WTC11 (cell line): ENCODE data around the gene CHST7. TPM values are rescaled to one million over a fixed set of nuclear protein-coding genes. Genes with fewer than 3 reads are reported as not detected.
A peak's percentile ranks its signal among the peaks of the same experiment; 100 is the strongest.

Experiments
- ATAC-seq: fragments of 200-7000 bp; cut with Tn5 transposase; 2 replicates; pipeline ENCODE4 v1.10.0; 2021; ENCODE audit warnings: mild to moderate bottlenecking, moderate library complexity
- CTCF ChIA-PET: fragments of 300-600 bp; sonication (Branson Sonifier 250); formaldehyde crosslinking; loops from one replicate; lab custom pipeline; 2021; ENCODE audit warnings: antibody characterized with exemption; lab: Charles Lee
- POLR2A ChIA-PET: fragments of 350-600 bp; sonication (Branson Sonifier 250); formaldehyde crosslinking; loops from one replicate; lab custom pipeline; 2021; ENCODE audit warnings: antibody characterized with exemption; lab: Charles Lee
- DNase-seq: peaks from one replicate; pipeline ENCODE4 v3.0.0; 2021; ENCODE audit warnings: low spot score
- H3K27ac Mint-ChIP-seq: 2 replicates; pipeline ENCODE4 v1.8.0; 2021; ENCODE audit warnings: mixed read lengths
- H3K27me3 Mint-ChIP-seq: 2 replicates; pipeline ENCODE4 v1.8.0; 2021; ENCODE audit warnings: low read depth, mild to moderate bottlenecking, moderate library complexity, mixed read lengths
- H3K36me3 Mint-ChIP-seq: 2 replicates; pipeline ENCODE4 v1.8.0; 2021; ENCODE audit warnings: mixed read lengths
- H3K4me1 Mint-ChIP-seq: 2 replicates; pipeline ENCODE4 v1.8.0; 2022; ENCODE audit warnings: mixed read lengths
- H3K4me3 Mint-ChIP-seq: 2 replicates; pipeline ENCODE4 v1.8.0; 2021; ENCODE audit warnings: mild to moderate bottlenecking, moderate library complexity, mixed read lengths
- H3K9me3 Mint-ChIP-seq: 2 replicates; pipeline ENCODE4 v1.8.0; 2021; ENCODE audit warnings: mixed read lengths
- CBFB ChIP-seq: sonication (generic); formaldehyde crosslinking; IDR thresholded peaks from 2 replicates; pipeline ENCODE4 v1.8.1; 2022; ENCODE audit warnings: mild to moderate bottlenecking, low read depth, missing genetic modification reagents
- CREB1 ChIP-seq: sonication (generic); formaldehyde crosslinking; IDR thresholded peaks from 2 replicates; pipeline ENCODE4 v1.8.0; 2023; ENCODE audit warnings: mild to moderate bottlenecking, missing genetic modification reagents
- GTF2I ChIP-seq: fragments of 250-450 bp; sonication (Bioruptor Pico); conservative IDR thresholded peaks from 2 replicates; pipeline ENCODE4 v1.4.0; 2021; ENCODE audit warnings: mild to moderate bottlenecking
- HMGXB4 ChIP-seq: sonication (generic); formaldehyde crosslinking; IDR thresholded peaks from 2 replicates; pipeline ENCODE4 v1.8.1; 2023; ENCODE audit warnings: mild to moderate bottlenecking, moderate library complexity, missing genetic modification reagents
- IRF2 ChIP-seq: sonication (generic); formaldehyde crosslinking; IDR thresholded peaks from 2 replicates; pipeline ENCODE4 v1.8.0; 2022; ENCODE audit warnings: low read depth, missing genetic modification reagents, borderline replicate concordance
- JAZF1 ChIP-seq: fragments of 250-450 bp; sonication (Bioruptor Pico); IDR thresholded peaks from 2 replicates; pipeline ENCODE4 v1.9.0; 2021; ENCODE audit warnings: moderate library complexity, mild to moderate bottlenecking, inconsistent platforms
- KAT7 ChIP-seq: sonication (generic); formaldehyde crosslinking; IDR thresholded peaks from 2 replicates; pipeline ENCODE4 v1.8.1; 2023; ENCODE audit warnings: missing genetic modification reagents, mild to moderate bottlenecking, borderline replicate concordance
- MYBL2 ChIP-seq: sonication (generic); formaldehyde crosslinking; IDR thresholded peaks from 2 replicates; pipeline ENCODE4 v1.8.1; 2023; ENCODE audit warnings: mild to moderate bottlenecking, moderate library complexity, missing genetic modification reagents
- NFE2L1 ChIP-seq: sonication (generic); formaldehyde crosslinking; IDR thresholded peaks from 2 replicates; pipeline ENCODE4 v1.8.1; 2023; ENCODE audit warnings: missing genetic modification reagents
- PRRX2 ChIP-seq: fragments of 250-450 bp; sonication (Bioruptor Pico); IDR thresholded peaks from 2 replicates; pipeline ENCODE4 v1.8.0; 2021; ENCODE audit warnings: mild to moderate bottlenecking
- TCF7 ChIP-seq: sonication (generic); formaldehyde crosslinking; IDR thresholded peaks from 2 replicates; pipeline ENCODE4 v1.8.0; 2022; ENCODE audit warnings: mild to moderate bottlenecking, low read depth, missing genetic modification reagents, moderate library complexity
- ZBTB21 ChIP-seq: sonication (generic); formaldehyde crosslinking; IDR thresholded peaks from 2 replicates; pipeline ENCODE4 v1.8.1; 2023; ENCODE audit warnings: mild to moderate bottlenecking, missing genetic modification reagents, borderline replicate concordance
- ZNF121 ChIP-seq: sonication (generic); formaldehyde crosslinking; IDR thresholded peaks from 2 replicates; pipeline ENCODE4 v1.8.0; 2023; ENCODE audit warnings: missing genetic modification reagents
- ZNF138 ChIP-seq: sonication (generic); formaldehyde crosslinking; conservative IDR thresholded peaks from 2 replicates; pipeline ENCODE4 v1.8.1; 2022; ENCODE audit warnings: mild to moderate bottlenecking, moderate library complexity, missing genetic modification reagents
- ZNF219 ChIP-seq: sonication (generic); formaldehyde crosslinking; IDR thresholded peaks from 2 replicates; pipeline ENCODE4 v1.8.0; 2023; ENCODE audit warnings: missing genetic modification reagents, mild to moderate bottlenecking, borderline replicate concordance
- ZNF232 ChIP-seq: sonication (generic); formaldehyde crosslinking; IDR thresholded peaks from 2 replicates; pipeline ENCODE4 v1.8.0; 2022; ENCODE audit warnings: mild to moderate bottlenecking, missing genetic modification reagents
- ZNF263 ChIP-seq: sonication (generic); formaldehyde crosslinking; IDR thresholded peaks from 2 replicates; pipeline ENCODE4 v1.8.1; 2022; ENCODE audit warnings: low read depth, mild to moderate bottlenecking, moderate library complexity, missing genetic modification reagents
- ZNF317 ChIP-seq: sonication (generic); formaldehyde crosslinking; IDR thresholded peaks from 2 replicates; pipeline ENCODE4 v1.8.1; 2023; ENCODE audit warnings: low read depth, mild to moderate bottlenecking, moderate library complexity, missing genetic modification reagents, borderline replicate concordance
- ZNF423 ChIP-seq: fragments of 250-450 bp; sonication (Bioruptor Pico); IDR thresholded peaks from 2 replicates; pipeline ENCODE4 v2.1.2; 2022; ENCODE audit warnings: mild to moderate bottlenecking, moderate library complexity
- ZNF425 ChIP-seq: fragments of 250-450 bp; sonication (Bioruptor Pico); conservative IDR thresholded peaks from 2 replicates; pipeline ENCODE4 v1.9.0; 2021; ENCODE audit warnings: mild to moderate bottlenecking
- total RNA-seq: library from RNA; stranded (reverse); gene quantifications from 3 replicates; pipeline ENCODE4 v1.2.3, GENCODE V29; 2021
- TF ChIP-seq, protein P1 (sequence below): sonication (generic); formaldehyde crosslinking; IDR thresholded peaks from 2 replicates; pipeline ENCODE4 v1.8.1; 2023; ENCODE audit warnings: mild to moderate bottlenecking, missing genetic modification reagents, moderate library complexity
- TF ChIP-seq, protein P2 (sequence below): sonication (generic); formaldehyde crosslinking; IDR thresholded peaks from 2 replicates; pipeline ENCODE4 v1.8.1; 2022; ENCODE audit warnings: missing genetic modification reagents, borderline replicate concordance
- TF ChIP-seq, protein P3 (sequence below): sonication (generic); formaldehyde crosslinking; IDR thresholded peaks from 2 replicates; pipeline ENCODE4 v1.8.0; 2023; ENCODE audit warnings: mild to moderate bottlenecking, missing genetic modification reagents
- TF ChIP-seq, protein P4 (sequence below): sonication (generic); formaldehyde crosslinking; IDR thresholded peaks from 2 replicates; pipeline ENCODE4 v1.8.1; 2022; ENCODE audit warnings: mild to moderate bottlenecking, missing genetic modification reagents, moderate library complexity, borderline replicate concordance

Gene CHST7
- total RNA-seq, 1 experiment from 2014 or later: 19.6 TPM

DNA sequence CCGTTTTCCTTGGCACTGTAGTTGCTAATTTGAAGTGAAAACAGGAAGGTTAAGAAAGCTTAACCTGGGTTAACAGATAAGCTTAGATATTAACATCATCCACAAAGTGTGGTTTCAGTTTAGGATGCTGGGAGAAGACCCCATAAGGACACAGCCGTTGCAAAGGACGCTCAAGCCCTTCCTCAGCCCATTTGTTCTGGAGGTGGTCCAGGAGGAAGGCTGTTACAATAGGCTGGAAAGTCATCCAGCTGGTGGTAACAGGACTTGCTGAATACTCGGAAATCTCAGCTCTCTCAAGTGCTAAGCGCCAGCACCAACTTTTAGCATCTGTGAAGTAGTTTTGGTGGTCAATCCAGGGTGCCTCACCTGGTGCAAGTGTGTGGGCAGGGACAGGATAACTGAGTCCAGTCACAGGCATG lies 14.2 kb downstream of the CHST7 start (continued):
- TF ChIP-seq NFE2L1 (CRISPR knock-in tag) (no peak), TCF7 (no peak), ZNF317 (no peak), ZNF263 (CRISPR knock-in tag) (no peak), JAZF1 (no peak), ZNF232 (CRISPR knock-in tag) (no peak), ZBTB21 (CRISPR knock-in tag) (no peak), HMGXB4 (CRISPR knock-in tag) (no peak), CREB1 (CRISPR knock-in tag) (no peak), PRRX2 (no peak), ZNF138 (no peak)
- TF ChIP-seq, protein P1, sequence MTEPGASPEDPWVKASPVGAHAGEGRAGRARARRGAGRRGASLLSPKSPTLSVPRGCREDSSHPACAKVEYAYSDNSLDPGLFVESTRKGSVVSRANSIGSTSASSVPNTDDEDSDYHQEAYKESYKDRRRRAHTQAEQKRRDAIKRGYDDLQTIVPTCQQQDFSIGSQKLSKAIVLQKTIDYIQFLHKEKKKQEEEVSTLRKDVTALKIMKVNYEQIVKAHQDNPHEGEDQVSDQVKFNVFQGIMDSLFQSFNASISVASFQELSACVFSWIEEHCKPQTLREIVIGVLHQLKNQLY (CRISPR knock-in tag): no peak
- TF ChIP-seq, protein P2, sequence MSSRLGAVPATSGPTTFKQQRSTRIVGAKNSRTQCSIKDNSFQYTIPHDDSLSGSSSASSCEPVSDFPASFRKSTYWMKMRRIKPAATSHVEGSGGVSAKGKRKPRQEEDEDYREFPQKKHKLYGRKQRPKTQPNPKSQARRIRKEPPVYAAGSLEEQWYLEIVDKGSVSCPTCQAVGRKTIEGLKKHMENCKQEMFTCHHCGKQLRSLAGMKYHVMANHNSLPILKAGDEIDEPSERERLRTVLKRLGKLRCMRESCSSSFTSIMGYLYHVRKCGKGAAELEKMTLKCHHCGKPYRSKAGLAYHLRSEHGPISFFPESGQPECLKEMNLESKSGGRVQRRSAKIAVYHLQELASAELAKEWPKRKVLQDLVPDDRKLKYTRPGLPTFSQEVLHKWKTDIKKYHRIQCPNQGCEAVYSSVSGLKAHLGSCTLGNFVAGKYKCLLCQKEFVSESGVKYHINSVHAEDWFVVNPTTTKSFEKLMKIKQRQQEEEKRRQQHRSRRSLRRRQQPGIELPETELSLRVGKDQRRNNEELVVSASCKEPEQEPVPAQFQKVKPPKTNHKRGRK (CRISPR knock-in tag): no peak
- TF ChIP-seq, all 79 proteins: peak for 0

DNA sequence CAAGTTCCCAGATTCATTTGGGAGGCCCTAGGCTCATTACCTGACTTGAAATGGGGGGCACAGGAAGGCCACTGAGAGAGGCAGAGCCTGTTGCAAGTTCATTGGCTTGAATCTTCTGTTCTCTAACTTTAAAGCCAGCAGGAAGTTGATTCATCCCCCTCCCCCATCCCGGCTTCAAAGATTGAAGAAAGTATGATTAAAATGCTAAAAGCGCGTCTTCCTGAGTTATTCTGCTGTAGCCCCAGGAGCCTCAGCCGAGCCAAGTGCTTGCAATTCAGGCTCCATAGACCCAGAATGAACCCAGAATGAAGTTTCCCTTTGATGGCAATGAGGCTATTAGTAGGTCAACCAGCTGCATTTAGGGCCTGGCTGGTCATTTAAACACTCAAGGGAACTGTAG lies 14.7 kb downstream of the CHST7 start:
- H3K36me3 Mint-ChIP-seq: peaks cover 5% of the 10 kb centered on the region; the same call in 1 of the 2 replicates
- CTCF ChIA-PET: interaction anchor here (0.6 to 1.1 kb wide), 3 partner anchors 12 to 179 kb away, joined by 3 to 4 read pairs (median 3); no protein-coding TSS in a partner anchor
- H3K27ac Mint-ChIP-seq: peak overlapping the region; percentile 86
- POLR2A ChIA-PET: no interaction called here
- H3K27me3 Mint-ChIP-seq: no peaks in the 10 kb centered on the region
- TF ChIP-seq, protein P3, sequence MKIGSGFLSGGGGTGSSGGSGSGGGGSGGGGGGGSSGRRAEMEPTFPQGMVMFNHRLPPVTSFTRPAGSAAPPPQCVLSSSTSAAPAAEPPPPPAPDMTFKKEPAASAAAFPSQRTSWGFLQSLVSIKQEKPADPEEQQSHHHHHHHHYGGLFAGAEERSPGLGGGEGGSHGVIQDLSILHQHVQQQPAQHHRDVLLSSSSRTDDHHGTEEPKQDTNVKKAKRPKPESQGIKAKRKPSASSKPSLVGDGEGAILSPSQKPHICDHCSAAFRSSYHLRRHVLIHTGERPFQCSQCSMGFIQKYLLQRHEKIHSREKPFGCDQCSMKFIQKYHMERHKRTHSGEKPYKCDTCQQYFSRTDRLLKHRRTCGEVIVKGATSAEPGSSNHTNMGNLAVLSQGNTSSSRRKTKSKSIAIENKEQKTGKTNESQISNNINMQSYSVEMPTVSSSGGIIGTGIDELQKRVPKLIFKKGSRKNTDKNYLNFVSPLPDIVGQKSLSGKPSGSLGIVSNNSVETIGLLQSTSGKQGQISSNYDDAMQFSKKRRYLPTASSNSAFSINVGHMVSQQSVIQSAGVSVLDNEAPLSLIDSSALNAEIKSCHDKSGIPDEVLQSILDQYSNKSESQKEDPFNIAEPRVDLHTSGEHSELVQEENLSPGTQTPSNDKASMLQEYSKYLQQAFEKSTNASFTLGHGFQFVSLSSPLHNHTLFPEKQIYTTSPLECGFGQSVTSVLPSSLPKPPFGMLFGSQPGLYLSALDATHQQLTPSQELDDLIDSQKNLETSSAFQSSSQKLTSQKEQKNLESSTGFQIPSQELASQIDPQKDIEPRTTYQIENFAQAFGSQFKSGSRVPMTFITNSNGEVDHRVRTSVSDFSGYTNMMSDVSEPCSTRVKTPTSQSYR (CRISPR knock-in tag): no peak
- TF ChIP-seq JAZF1 (no peak), ZNF425 (no peak), ZNF423 (CRISPR knock-in tag) (no peak), CBFB (CRISPR knock-in tag) (no peak), KAT7 (no peak), IRF2 (no peak), ZNF121 (no peak), GTF2I (no peak), ZNF219 (CRISPR knock-in tag) (no peak), MYBL2 (CRISPR knock-in tag) (no peak)
- TF ChIP-seq, protein P4, sequence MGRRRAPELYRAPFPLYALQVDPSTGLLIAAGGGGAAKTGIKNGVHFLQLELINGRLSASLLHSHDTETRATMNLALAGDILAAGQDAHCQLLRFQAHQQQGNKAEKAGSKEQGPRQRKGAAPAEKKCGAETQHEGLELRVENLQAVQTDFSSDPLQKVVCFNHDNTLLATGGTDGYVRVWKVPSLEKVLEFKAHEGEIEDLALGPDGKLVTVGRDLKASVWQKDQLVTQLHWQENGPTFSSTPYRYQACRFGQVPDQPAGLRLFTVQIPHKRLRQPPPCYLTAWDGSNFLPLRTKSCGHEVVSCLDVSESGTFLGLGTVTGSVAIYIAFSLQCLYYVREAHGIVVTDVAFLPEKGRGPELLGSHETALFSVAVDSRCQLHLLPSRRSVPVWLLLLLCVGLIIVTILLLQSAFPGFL (CRISPR knock-in tag): no peak
- H3K9me3 Mint-ChIP-seq: no peaks in the 10 kb centered on the region
- ATAC-seq (peak; percentile 85), DNase-seq (peak; percentile 13)
- H3K4me3 Mint-ChIP-seq: peak overlapping the region; percentile 49
- peaks cover 54% of the 10 kb centered on the region for H3K4me1 Mint-ChIP-seq
